Activated CD4-positive, alpha-beta T cell treated with anti-CD3 and anti-CD28 coated beads for 4 hours (primary cell): ENCODE results near the gene PDE8B.
A peak's percentile ranks its signal among the peaks of the same experiment; 100 is the strongest.

Experiments
- DNase-seq, 2 donors: peaks; one replicate each; pipeline ENCODE4 v3.0.0-alpha.2; 2020

PDE8B gene, protein sequence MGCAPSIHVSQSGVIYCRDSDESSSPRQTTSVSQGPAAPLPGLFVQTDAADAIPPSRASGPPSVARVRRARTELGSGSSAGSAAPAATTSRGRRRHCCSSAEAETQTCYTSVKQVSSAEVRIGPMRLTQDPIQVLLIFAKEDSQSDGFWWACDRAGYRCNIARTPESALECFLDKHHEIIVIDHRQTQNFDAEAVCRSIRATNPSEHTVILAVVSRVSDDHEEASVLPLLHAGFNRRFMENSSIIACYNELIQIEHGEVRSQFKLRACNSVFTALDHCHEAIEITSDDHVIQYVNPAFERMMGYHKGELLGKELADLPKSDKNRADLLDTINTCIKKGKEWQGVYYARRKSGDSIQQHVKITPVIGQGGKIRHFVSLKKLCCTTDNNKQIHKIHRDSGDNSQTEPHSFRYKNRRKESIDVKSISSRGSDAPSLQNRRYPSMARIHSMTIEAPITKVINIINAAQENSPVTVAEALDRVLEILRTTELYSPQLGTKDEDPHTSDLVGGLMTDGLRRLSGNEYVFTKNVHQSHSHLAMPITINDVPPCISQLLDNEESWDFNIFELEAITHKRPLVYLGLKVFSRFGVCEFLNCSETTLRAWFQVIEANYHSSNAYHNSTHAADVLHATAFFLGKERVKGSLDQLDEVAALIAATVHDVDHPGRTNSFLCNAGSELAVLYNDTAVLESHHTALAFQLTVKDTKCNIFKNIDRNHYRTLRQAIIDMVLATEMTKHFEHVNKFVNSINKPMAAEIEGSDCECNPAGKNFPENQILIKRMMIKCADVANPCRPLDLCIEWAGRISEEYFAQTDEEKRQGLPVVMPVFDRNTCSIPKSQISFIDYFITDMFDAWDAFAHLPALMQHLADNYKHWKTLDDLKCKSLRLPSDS

DNA sequence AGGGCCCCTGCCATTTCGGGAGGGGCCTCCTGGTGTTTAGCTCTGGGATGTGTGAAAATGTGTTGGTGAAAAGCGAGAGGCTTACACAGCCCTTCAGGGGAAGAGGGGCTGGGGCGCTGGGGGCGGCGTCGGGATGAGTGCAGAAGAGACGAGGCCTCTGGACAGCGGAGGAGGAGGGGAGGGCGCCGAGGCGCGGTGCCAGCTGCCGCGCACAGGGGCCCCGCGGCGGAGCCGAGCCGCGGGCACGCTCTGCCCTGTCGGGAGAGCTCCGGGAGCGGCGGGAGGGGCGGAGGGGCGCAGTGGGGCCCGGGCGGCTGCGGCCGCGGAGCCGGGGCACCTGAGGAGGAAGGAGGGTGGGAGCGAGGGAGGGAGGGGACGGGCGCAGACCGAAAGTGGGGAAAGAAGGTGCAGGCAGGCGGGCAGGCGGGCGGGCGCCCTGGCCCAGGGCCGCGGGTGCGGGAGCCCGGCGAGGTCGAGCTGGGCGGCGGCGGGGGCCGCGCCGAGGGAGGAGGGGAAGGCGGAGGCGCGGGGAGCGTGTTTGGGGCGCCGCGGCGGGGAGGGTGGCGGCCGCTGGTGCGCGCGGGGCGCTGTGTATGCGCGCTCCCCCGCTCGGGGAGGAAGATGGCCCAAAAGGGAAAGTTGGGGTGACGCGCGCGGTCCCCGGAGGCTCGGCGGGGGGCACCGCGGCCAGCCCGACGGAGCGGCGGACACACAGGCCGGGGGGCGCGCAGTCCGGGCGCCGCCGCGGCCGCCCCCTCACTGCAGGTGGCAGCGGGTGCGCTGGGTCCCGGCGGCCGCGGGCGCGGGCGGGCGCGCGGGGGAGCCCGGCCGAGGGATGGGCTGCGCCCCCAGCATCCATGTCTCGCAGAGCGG, at the start of gene PDE8B:
PDE8B (plus strand) TSS at position 590 of the 873 bp plus-strand sequence; CDS start at position 836, 246 bp downstream.
- DNase-seq: peak in 1 of 2 donors; percentile 4

DNA sequence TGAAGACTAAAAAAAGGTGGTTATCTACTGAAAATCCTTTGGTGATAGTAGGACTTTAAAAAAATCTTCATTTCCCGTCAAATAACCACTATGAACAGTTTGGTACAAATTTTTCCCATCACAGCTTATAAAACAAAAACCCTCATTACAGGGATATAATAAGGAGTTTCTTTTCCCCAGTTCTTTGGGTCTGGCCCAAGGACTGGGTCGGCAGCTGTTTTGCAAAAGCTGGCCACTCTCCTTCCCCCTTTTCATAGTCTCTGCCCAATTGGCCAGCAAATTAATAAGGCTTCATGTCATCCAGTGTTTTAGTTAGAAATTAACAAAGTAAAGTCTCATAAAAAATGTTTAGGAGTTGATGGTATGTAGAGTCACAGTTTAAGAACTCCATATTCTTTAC, 47.0 kb upstream of the PDE8B start:
- DNase-seq: no peak

DNA sequence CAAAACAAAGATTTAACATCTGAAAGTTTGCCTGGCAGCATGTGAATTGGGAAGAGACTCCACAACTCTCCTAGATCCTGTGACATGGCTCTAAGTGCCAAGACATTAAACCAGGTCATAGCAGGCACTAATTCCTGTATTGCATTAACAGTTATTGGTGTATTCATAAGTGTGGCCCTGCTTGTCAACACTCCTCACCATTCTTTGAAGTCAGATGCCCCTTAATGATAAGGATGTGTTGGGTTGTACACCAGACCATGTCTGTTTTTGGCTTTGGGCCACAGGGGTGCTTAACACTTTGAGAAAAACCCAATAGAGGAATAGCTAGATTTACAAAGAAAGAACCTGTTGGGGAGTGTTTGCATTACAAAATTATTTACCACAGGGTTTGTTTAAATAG, 43.4 kb upstream of the PDE8B start:
- DNase-seq: no peak

DNA sequence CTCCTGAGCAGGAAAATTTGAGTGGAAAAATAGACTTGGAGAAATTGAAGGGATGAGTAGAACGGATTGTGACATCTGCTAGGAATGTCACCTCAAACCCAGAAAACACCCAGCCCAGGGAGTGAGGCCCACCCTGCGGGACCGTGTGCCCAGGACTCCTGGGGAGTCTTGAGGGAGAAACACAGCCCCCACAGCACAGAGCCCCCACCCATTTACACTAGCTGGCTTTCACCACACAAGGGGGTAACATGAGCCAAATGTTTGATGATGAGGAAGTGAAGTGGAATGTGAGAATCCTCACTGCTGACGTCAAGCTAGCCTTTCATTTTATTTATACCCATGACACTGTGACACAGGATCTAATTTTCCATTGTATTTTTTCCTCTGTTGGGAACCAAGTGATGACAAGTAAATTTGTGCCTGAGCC, 42.8 kb upstream of the PDE8B start:
- no peak for DNase-seq

DNA sequence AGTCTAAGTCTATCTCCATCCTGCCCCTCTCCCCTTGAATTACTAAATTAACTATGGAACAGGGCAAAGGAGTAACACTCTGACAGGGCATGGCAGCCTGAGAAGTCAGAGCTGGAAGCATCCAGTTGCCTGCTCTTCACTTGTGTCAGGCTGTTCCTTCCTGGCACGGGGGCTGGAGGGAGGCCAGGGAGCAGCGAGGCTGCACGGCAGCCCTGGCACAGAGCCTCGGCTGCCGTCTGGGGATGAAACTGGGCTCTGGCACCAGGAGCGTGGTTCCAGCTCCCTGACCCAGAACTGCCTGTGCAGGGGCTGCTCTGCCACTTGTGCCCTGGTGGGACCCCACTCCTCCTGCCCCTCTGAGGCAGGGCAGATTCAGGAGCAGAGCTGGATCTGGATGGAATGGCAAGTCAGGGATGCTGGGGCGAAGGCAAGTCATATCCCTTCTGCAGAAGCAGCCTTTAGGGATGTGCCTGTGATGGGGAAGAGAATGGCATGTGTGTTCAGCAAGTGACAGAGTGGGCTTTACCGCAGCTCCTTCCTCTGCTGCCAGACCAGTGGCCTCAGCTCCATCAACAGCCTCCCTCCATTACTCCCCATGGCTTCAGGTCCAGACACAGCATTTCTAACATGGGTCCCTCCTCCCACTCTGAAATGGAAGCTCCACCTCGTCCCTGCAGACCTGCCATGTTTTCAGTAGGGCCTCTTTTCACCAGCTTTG, 42.2 kb upstream of the PDE8B start:
- DNase-seq: no peak

DNA sequence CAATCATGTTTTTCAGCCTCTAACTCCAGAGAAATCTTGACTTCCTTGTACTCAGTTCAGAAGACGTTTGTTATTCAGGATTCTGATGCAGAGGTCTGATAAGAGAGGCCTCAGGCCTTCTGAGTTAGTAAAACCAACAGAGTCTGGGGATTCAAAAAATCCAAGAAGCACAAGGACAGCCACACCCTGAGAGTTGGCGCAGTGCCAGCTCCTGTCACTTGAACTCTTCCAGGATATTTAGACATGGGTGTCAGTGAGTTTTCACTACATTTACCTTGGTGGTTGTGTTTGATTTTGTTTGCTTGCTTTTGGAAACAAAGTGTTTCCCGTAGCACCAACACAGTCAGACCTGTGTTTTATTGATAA, 41.6 kb upstream of the PDE8B start:
- DNase-seq: no peak

DNA sequence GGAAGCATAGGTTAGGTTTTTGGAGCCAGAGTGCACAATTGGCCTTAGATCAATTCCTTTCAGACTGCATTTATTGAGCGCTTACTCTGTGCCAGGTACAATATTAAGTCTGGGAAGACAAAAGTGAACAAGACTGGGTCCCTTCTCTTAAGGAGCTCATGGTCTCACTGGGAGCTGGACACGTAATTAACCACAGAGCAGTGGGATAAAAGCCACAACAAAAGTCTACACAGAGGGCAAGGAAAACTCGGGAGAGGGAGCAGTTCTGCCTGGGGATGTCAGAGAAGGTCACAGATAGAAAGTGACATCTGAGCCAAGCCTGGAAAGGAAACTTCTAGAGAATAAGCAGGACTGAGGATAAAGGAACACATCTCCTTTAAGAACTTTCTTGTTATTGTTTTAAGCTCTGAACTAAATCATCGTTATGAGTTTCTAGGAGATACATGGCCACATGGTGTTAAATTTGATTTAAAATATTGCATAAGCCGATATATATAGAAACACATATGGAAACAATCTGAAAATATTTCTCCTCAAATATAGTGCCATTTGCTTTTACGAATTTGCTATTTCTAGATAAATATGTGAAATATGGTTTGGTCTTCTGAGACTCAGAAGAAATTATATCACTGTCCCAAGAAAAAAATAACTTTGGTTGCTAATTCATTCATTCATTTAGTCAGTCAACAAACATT, 40.1 kb upstream of the PDE8B start:
- no peak for DNase-seq

DNA sequence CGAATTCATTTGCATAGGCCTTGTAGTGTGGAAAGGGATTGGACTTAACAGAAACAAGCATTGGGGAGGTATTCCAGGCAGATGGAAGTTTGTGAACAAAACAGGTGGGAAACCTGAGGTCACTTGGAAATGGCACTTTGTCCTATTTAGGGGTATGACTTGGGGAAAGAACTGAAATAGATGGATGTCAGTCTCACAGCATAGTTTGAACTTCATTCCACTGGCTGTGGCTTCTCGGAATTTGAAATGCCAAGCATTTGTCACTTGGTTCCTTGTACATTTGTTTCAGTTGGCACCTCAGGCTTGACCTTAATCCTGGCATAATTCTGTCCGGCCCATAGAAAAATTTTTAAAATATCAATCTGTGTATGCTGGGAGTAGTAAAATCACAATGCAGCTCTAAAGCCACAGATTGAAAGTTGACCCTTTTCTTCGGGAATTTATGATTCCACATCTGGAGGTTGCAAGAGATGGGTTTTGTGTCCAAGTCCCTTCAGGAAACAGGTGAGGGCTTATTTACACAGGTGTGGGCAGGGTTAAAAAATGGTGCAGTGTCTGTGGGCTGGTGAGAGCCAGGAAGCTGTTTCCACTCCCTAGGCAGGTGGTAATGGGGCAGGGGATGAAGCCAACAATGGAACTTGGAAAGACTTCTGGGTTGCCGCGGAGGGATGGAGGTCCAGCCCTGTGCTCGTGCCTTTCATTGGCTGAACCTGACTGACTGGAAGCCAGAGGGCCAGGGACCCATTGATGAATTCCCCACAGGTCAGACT, 39.2 kb upstream of the PDE8B start:
- no peak for DNase-seq

DNA sequence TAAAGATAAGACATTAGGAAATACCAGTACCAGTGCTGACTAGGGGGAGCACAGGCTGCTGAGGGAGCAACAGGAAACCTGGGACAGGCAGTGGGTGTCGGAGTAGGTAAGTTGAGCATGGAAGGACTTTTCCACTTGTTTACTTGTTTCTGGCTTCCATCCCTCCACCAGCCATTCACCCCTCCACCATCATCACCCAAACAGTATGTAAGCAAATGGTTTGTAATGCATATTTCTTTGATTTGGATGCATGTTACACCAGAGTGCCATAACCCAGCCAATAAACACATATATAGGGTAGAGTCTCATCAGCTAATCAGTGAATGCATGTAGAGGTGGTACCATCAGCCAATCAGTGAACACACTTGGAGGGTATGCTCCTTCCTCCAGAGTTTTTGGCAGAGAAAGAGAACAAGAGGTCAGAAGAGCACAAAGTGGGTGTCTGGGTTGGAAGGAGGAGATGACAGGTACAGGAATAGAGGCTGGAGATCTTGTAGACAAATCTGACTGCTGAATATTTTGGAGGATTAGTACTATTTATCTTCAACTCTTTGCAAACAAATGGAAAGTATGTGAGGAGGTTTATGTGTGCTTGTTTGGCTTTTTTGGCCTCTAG, 37.7 kb upstream of the PDE8B start:
- DNase-seq: no peak

DNA sequence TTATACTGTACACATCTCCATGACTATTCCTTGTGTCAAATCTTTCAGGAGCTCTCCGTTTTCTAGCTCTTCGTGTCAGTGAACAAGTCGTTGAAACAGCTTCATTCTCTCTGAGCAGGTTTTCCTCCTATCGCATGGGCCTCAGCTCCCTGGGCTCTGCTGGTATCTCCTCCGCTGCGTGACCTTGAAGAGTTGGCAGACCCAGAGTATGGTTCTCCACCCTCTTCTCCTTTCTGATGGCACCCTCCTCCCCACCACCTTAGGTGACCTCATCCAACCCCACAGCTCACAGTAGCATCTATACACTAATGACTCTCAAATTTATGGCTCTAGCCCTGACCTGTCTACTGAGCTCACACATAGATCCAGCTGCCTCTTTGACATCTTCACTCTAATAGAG, 36.0 kb upstream of the PDE8B start:
- DNase-seq: no peak

DNA sequence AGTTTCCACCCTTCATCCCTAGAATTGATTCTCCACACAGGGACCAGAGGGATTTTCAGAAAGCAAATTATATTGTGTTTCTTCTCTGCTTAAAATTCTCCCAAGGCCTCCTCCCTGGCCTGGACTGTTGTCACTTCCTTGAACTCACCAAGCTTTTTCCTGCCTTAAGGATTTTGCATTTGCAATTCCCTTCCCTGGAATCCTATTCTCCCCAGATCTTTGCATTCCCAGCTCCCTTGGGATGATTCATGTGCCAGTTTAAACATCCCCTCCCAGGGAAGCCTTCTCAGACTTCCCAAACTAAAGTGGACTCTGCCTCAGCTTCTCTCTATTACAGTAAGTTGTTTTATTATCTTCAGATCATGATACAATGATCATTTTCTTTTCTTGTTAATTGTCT, 35.2 kb upstream of the PDE8B start:
- DNase-seq: no peak

DNA sequence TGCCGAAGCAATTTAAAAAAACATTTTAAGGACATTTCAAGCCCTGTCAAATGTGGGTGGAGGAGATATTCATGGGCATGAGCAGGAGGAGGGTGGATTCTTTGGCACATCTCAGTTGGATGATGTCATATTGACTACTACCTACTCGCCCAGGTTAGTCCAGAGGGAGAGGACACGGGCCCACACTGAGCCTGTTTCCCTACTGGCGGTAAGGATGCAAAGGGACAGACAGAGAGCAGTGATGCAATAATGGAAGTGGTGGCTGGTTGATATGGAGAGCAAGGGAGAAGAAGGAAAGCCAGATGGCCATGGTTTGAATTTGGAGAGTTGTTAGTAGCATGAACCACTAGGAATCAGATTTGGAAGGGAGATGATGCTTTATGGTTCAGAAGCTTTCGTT, 34.1 kb upstream of the PDE8B start:
- DNase-seq: no peak

DNA sequence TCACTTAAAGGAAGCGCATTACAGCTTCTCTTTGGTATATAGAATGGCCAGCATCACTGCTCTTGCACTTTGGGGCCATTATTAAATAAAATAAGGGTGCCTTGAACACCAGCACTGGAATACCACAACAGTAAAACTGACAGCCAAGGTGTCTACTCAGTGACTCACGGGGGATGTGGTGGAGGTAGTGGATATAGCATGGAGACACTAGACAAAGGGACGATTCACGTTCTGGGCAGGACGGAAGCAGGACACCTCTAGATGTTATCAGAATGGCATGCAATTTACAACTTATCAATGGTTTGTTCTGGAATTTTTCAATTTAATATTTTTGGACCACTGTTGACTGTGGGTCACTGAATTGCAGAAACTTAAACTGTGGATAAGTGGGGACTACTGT, 32.9 kb upstream of the PDE8B start:
- DNase-seq: no peak

DNA sequence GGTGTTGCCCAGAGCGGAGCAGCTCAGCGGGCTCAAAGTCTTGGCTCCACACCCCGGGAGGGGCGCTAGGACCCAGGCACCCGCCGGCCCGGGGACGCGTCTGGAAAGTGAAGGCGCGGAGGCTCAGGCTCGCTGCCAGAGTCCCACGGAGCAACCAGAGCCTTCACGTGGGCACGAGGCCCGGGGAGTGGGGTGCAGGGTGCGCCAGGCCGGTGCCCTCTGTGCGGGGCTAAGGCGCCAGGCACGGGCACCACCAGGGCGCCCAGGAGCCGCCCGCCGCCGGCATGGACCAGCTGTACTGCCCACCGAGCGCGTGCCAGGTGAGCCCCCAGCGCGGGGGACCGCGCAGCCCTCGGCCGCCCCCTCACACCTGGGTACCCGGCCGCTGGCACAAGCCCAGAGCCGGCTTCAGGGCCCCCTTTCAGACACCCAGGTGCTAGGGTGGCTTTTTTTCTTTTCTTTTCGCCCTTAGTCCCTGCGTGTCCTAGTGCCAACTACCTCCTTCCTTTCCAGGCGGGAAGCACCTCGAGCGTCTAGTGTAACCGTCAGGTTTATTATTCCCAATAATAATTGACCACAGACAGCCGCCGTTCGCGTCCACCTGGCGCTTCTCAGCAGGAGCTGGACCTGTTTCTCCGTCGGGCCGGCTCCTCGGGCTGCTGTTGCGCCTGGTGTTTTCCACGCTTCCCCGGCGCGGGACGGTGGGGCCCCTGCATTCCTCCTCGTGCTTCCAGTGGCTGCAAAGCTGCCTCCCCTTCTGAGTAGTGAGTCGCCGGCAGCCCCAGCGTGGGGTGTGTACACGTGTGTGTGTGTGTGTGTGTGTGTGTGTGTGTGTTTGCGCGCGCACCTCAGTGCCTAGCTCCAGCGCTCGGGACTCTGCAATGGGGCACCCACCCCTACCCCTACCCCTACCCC, 30.1 kb upstream of the PDE8B start:
- DNase-seq: no peak

DNA sequence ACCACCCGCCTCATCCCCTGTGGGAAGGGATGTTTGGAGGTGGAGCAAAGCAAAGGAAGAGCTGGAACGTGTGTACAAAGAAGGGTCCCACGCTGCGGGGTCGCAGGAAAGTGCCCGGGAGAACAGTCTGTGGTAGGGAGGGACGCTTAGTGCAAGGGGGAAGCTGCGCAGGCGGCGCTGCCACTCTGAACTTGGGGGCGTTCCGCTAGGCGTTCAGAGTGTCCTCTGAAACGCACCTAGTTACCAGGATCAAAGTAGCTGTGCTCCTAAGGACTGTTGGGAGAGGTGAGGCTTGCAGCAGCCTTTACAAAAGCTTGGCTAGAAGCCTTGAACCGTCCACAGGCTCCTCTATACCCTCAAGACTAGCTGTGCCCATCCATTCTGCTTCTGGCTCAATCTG, 29.3 kb upstream of the PDE8B start:
- no peak for DNase-seq

DNA sequence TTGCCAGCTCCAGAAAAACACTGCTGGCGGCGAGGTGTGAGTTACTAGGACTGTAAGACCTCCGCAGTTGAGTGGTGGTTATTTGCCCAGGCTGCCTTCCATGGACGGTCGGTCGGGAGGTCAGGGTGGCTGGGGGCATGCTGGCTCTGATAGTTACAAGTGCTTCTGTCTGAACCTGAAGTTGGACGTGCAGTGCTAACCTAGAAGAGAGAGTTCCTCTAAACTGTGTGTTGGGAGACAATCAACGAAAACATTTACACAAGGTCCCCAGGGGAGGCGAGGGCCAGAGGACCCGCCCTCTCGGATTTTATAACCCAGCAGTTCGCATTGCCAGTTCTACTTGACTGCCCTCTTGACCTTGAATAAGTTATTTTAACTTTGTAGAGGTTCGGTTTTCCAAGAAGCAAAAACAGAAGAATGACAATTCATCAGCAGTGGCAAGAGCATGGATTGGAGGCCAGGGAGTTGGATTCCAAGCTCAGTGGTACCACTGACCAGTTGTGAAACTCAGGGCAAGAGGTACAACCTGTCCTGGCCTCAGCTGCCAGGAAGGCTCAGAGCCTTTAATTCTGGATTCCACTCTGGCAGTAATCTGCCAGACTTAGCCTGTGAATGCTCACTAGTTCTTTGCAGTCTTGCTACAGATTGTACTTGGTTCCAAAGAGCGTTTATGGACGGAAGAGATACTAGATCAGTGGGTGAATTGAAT, 28.7 kb upstream of the PDE8B start:
- no peak for DNase-seq

DNA sequence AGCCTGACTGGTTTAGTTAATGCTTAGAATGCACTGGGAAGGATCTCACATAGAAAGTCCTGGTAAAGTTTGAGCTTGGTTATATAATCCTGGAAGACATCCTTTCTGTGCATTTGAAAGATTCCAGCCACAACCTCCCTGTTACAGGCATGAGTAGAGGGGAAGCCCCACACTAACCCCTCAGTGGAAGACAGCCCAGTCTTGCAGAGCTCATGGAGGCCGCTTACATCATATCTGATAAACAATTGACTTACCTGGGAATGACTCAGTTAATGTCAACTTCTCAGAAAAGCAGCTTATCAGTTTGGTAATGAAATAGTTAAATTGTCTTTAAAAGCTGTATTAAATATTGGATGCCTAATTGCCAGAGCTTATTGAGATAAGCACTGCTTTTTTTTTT, 28.1 kb upstream of the PDE8B start:
- no peak for DNase-seq

DNA sequence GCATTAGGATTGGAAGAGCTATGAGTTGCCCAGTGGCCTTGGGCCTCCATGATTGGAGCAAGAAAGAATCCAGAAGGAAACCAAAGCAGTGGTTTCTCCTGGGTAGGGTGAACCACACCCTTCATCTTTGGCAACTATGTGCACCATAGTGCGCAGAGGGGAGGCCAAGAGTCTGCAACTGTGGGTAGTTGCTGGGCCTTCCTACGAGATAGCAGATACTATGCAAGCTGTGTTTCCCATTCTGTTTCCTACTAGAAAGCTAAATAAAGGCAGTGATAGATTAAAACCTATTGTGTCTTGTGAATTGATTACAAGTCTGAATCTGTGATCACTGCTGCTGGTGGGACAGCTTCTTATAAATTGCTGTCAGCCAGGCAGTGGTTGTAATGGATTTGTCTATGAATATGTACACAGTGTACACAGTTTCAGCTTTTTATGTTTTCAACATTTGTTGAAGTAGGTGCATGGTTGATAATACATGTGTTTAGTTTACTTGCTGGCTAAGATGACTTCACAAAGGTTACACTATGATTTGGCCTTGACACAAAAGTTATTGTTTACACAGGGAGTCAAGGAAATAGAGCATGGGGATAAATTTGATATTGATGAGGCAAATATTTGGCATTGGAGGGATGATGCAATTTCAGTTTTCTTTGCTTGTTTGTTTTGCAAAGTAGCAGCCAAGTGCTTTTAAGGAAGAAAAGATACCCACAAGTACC, 23.7 kb upstream of the PDE8B start:
- DNase-seq: no peak
